ENCODE data around the gene UBTD1. TPM values are rescaled to one million over a fixed set of nuclear protein-coding genes. Genes with fewer than 3 reads are reported as not detected.

Gene UBTD1
- polyA plus RNA-seq, 3 donors: 17.2 to 20.0 (median 19.0) TPM

DNA sequence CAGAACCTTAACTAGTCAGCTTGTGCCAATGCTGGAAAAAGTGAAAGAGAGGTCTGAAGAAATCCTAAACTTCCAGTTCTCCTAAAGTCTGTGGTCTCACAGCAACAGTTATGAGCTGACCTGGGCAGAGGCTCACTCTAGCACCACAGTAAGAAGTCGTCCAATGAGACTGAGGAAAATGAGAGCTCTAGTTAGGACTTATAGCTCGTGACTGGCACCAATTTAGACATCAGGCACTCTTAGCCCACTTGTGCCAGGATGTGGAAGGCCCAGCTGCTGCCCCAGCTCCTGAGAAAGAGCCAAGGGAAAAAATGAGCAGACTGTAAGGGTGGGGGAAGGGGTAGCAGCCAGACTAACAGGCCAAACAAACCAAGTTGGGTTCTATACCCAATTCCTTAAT, 8.1 kb upstream of the UBTD1 start:
- no peak overlapping the region for H3K4me3 Mint-ChIP-seq
- intact Hi-C loops (cut with micrococcal nuclease): loop anchor here (10.0 kb wide), 2 partner anchors 46 to 156 kb away; partner anchors contain the start of genes EXOSC1 (in 1 of the 2), FRAT2 (in 1 of the 2) and ZDHHC16 (in 1 of the 2)

GRCh38 chr10:97494151-97494550, 4.6 kb upstream of the UBTD1 start:
- DNase-seq: no peak
- Histone ChIP-seq H3K4me3 (replicated peaks in 1 of 3; ENCODE audit: low read depth in 2 of 3, low read length in 3 of 3) (no peak overlapping the region), H3K79me2 (ENCODE audit: insufficient read depth, low read length) (peaks cover 90% of the 10 kb centered on the region), H2AFZ (ENCODE audit: insufficient read depth, low read depth, low read length, poor library complexity, severe bottlenecking) (no peak overlapping the region), H3K4me1 (ENCODE audit: control insufficient read depth in 1 of 2, insufficient read depth in 2 of 2, low read length in 2 of 2) (peaks cover 12 to 23% of the 10 kb centered on the region in 2 donors), H3K27ac (ENCODE audit: low read depth in 1 of 2, low read length in 2 of 2) (no peak overlapping the region), H3K9me3 (replicated peaks in 1 of 2; ENCODE audit: control insufficient read depth in 1 of 2, insufficient read depth in 1 of 2, low read length in 2 of 2) (no peaks in the 10 kb centered on the region), H4K20me1 (ENCODE audit: insufficient read depth, low read length) (peaks cover 77% of the 10 kb centered on the region), H3K36me3 (replicated peaks in 1 of 2; ENCODE audit: control insufficient read depth in 1 of 2, insufficient read depth in 2 of 2, low read length in 2 of 2) (peaks cover 0 to 14% of the 10 kb centered on the region in 2 donors), H3K27me3 (ENCODE audit: control insufficient read depth in 2 of 2, insufficient read depth in 2 of 2, low read length in 2 of 2) (no peaks in the 10 kb centered on the region), H3K4me2 (replicated peaks; ENCODE audit: extremely low read depth, low read length, poor library complexity, severe bottlenecking) (no peak overlapping the region), H3K9ac (ENCODE audit: insufficient read depth, low read length, poor library complexity, severe bottlenecking) (no peak overlapping the region)
- H3K27ac Mint-ChIP-seq: peak overlapping the region in 1 of 7 donors; percentile 5
- H3K27me3 Mint-ChIP-seq (ENCODE audit: low read depth in 3 of 3): peaks cover 0 to 2% (median 0%) of the 10 kb centered on the region in 3 donors
- peaks cover 33% of the 10 kb centered on the region for H3K4me1 Mint-ChIP-seq
- intact Hi-C loops (cut with micrococcal nuclease): loop anchor here (10.0 kb wide), 2 partner anchors 49 to 159 kb away; partner anchors contain the start of genes EXOSC1 (in 1 of the 2), FRAT2 (in 1 of the 2) and ZDHHC16 (in 1 of the 2)
- TF ChIP-seq, protein P1, sequence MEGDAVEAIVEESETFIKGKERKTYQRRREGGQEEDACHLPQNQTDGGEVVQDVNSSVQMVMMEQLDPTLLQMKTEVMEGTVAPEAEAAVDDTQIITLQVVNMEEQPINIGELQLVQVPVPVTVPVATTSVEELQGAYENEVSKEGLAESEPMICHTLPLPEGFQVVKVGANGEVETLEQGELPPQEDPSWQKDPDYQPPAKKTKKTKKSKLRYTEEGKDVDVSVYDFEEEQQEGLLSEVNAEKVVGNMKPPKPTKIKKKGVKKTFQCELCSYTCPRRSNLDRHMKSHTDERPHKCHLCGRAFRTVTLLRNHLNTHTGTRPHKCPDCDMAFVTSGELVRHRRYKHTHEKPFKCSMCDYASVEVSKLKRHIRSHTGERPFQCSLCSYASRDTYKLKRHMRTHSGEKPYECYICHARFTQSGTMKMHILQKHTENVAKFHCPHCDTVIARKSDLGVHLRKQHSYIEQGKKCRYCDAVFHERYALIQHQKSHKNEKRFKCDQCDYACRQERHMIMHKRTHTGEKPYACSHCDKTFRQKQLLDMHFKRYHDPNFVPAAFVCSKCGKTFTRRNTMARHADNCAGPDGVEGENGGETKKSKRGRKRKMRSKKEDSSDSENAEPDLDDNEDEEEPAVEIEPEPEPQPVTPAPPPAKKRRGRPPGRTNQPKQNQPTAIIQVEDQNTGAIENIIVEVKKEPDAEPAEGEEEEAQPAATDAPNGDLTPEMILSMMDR (IDR thresholded peaks at IDR 0.05): no peak
- H3K9me3 Mint-ChIP-seq: peaks cover 0 to 2% (median 0%) of the 10 kb centered on the region in 7 donors
- no CpG with 5 or more reads among the region's 2 CpGs for WGBS (ENCODE audit: insufficient coverage)
- H3K4me3 Mint-ChIP-seq: no peak overlapping the region
- peaks cover 2 to 23% of the 10 kb centered on the region in 2 donors for H3K36me3 Mint-ChIP-seq

More for the DNA sequence above, 8.1 kb upstream of the UBTD1 start:
- Histone ChIP-seq H3K36me3 (replicated peaks in 1 of 2; ENCODE audit: control insufficient read depth in 1 of 2, insufficient read depth in 2 of 2, low read length in 2 of 2) (peaks cover 4 to 23% of the 10 kb centered on the region in 2 donors), H4K20me1 (ENCODE audit: insufficient read depth, low read length) (peaks cover 81% of the 10 kb centered on the region), H3K9me3 (replicated peaks in 1 of 2; ENCODE audit: control insufficient read depth in 1 of 2, insufficient read depth in 1 of 2, low read length in 2 of 2) (no peaks in the 10 kb centered on the region), H3K27me3 (ENCODE audit: control insufficient read depth in 2 of 2, insufficient read depth in 2 of 2, low read length in 2 of 2) (no peaks in the 10 kb centered on the region), H3K4me1 (ENCODE audit: control insufficient read depth in 1 of 2, insufficient read depth in 2 of 2, low read length in 2 of 2) (peaks cover 5 to 8% of the 10 kb centered on the region in 2 donors), H3K27ac (ENCODE audit: low read depth in 1 of 2, low read length in 2 of 2) (peak overlapping the region in 1 of 2 donors; percentile 40), H2AFZ (ENCODE audit: insufficient read depth, low read depth, low read length, poor library complexity, severe bottlenecking) (no peak overlapping the region), H3K9ac (ENCODE audit: insufficient read depth, low read length, poor library complexity, severe bottlenecking) (no peak overlapping the region), H3K4me3 (replicated peaks in 1 of 3; ENCODE audit: low read depth in 2 of 3, low read length in 3 of 3) (no peak overlapping the region), H3K4me2 (replicated peaks; ENCODE audit: extremely low read depth, low read length, poor library complexity, severe bottlenecking) (no peak overlapping the region), H3K79me2 (ENCODE audit: insufficient read depth, low read length) (peaks cover 93% of the 10 kb centered on the region)
- Mint-ChIP-seq H3K4me1 (peaks cover 26% of the 10 kb centered on the region), H3K9me3 (no peaks in the 10 kb centered on the region), H3K27me3 (ENCODE audit: low read depth in 3 of 3) (peaks cover 0 to 2% (median 0%) of the 10 kb centered on the region in 3 donors), H3K36me3 (peaks cover 6 to 29% of the 10 kb centered on the region in 2 donors), H3K27ac (peak overlapping the region in 3 of 7 donors; percentile 2 to 69 (median 37))
- TF ChIP-seq, protein P1 (IDR thresholded peaks at IDR 0.05): no peak
- WGBS (ENCODE audit: insufficient coverage): no CpG with 5 or more reads among the region's 2 CpGs
- no peak for DNase-seq
